Hematopoietic multipotent progenitor cell treated with erythropoietin and hydrocortisone succinate and interleukin-3 and kit ligand, for 15 days (in vitro differentiated cells): ENCODE results near the gene NIPBL.
"Not testable (repeated sequence)": the region's sequence is repeated elsewhere in the genome, so short reads cannot be mapped to it uniquely, and the experiment has no call there.

ENCODE experiments used
- DNase-seq: peaks from one replicate; pipeline ENCODE4 v3.0.0-alpha.2; 2015; ENCODE audit warnings: low spot score

NIPBL gene

GRCh38 chr5:36879274-36880033, 2.9 kb downstream of the NIPBL start:
- no peak for DNase-seq

GRCh38 chr5:36880761-36881160, 4.2 kb downstream of the NIPBL start:
- no peak for DNase-seq

GRCh38 chr5:36881304-36881703, 4.7 kb downstream of the NIPBL start:
- DNase-seq, result no peak

- DNase-seq, result no peak
These were observed 5.2 kb downstream of the NIPBL start for GRCh38 chr5:36881807-36882206.

- DNase-seq, result no peak
These were observed 5.7 kb downstream of the NIPBL start for GRCh38 chr5:36882250-36882649.

GRCh38 chr5:36883894-36884462, 7.4 kb downstream of the NIPBL start:
- DNase-seq, result no peak

GRCh38 chr5:36885149-36885548, 8.6 kb downstream of the NIPBL start:
- DNase-seq, result no peak

- no peak for DNase-seq
These were observed 9.3 kb downstream of the NIPBL start for GRCh38 chr5:36885566-36886485.

- DNase-seq, result no peak
These were observed 10.2 kb downstream of the NIPBL start for GRCh38 chr5:36886791-36887190.

GRCh38 chr5:36887532-36887931, 11.0 kb downstream of the NIPBL start:
- no peak for DNase-seq

- DNase-seq, result no peak
These were observed 11.7 kb downstream of the NIPBL start for GRCh38 chr5:36888303-36888702.

- DNase-seq, result no peak
These were observed 12.7 kb downstream of the NIPBL start for GRCh38 chr5:36889264-36889663.

- DNase-seq, result no peak
These were observed 14.7 kb downstream of the NIPBL start for GRCh38 chr5:36891266-36891665.

- DNase-seq, result not testable (repeated sequence)
These were observed 15.7 kb downstream of the NIPBL start for GRCh38 chr5:36892085-36892830.

GRCh38 chr5:36894954-36895353, 18.4 kb downstream of the NIPBL start:
- no peak for DNase-seq

GRCh38 chr5:36896476-36896875, 19.9 kb downstream of the NIPBL start:
- no peak for DNase-seq

- no peak for DNase-seq
These were observed 21.0 kb downstream of the NIPBL start for GRCh38 chr5:36897616-36898015.

GRCh38 chr5:36899860-36900259, 23.3 kb downstream of the NIPBL start:
- DNase-seq, result no peak

- DNase-seq, result no peak
These were observed 23.7 kb downstream of the NIPBL start for GRCh38 chr5:36900283-36900682.

GRCh38 chr5:36901077-36901476, 24.5 kb downstream of the NIPBL start:
- DNase-seq, result not testable (repeated sequence)

- no peak for DNase-seq
These were observed 25.3 kb downstream of the NIPBL start for GRCh38 chr5:36901856-36902255.

GRCh38 chr5:36902353-36902752, 25.8 kb downstream of the NIPBL start:
- DNase-seq, result no peak
